CD4-positive, alpha-beta T cell treated with Interleukin-21 for 1 hour (primary cell): ENCODE data around the gene POLR2C.
"Not testable (repeated sequence)": the region's sequence is repeated elsewhere in the genome, so short reads cannot be mapped to it uniquely, and the experiment has no call there.

ENCODE experiments used
- DNase-seq: peaks from one replicate; pipeline ENCODE4 v3.0.0-alpha.2; 2020

POLR2C gene

GRCh38 chr16:57462209-57462977, at the start of gene POLR2C:
POLR2C (plus strand) TSS chr16:57462679; CDS start chr16:57462725, 46 bp downstream.
- peak; percentile 93 for DNase-seq

- no peak for DNase-seq
Measured at GRCh38 chr16:57413301-57413730, 49.2 kb upstream of the POLR2C start.

- no peak for DNase-seq
Measured at GRCh38 chr16:57413733-57414132, 48.7 kb upstream of the POLR2C start.

GRCh38 chr16:57416084-57416483, 46.4 kb upstream of the POLR2C start:
- no peak for DNase-seq

- DNase-seq, result no peak
Measured at GRCh38 chr16:57419506-57419905, 43.0 kb upstream of the POLR2C start.

GRCh38 chr16:57422026-57422944, 40.2 kb upstream of the POLR2C start:
- DNase-seq, result no peak

- DNase-seq, result no peak
Measured at GRCh38 chr16:57423152-57423551, 39.3 kb upstream of the POLR2C start.

GRCh38 chr16:57424583-57424982, 37.9 kb upstream of the POLR2C start:
- DNase-seq, result no peak

- no peak for DNase-seq
Measured at GRCh38 chr16:57426356-57426755, 36.1 kb upstream of the POLR2C start.

GRCh38 chr16:57427307-57427706, 35.2 kb upstream of the POLR2C start:
- DNase-seq, result no peak

GRCh38 chr16:57427824-57428223, 34.7 kb upstream of the POLR2C start:
- DNase-seq, result no peak

- no peak for DNase-seq
Measured at GRCh38 chr16:57430955-57431354, 31.5 kb upstream of the POLR2C start.

- DNase-seq, result no peak
Measured at GRCh38 chr16:57432505-57432904, 30.0 kb upstream of the POLR2C start.

GRCh38 chr16:57432989-57433388, 29.5 kb upstream of the POLR2C start:
- no peak for DNase-seq

- DNase-seq, result no peak
Measured at GRCh38 chr16:57434003-57434402, 28.5 kb upstream of the POLR2C start.

- no peak for DNase-seq
Measured at GRCh38 chr16:57435838-57436237, 26.6 kb upstream of the POLR2C start.

GRCh38 chr16:57439947-57440346, 22.5 kb upstream of the POLR2C start:
- DNase-seq, result not testable (repeated sequence)

GRCh38 chr16:57440551-57440950, 21.9 kb upstream of the POLR2C start:
- not testable (repeated sequence) for DNase-seq

GRCh38 chr16:57444711-57445110, 17.8 kb upstream of the POLR2C start:
- DNase-seq, result no peak

GRCh38 chr16:57445510-57445909, 17.0 kb upstream of the POLR2C start:
- no peak for DNase-seq

- DNase-seq, result peak; percentile 26
Measured at GRCh38 chr16:57446531-57447185, 15.8 kb upstream of the POLR2C start.

GRCh38 chr16:57447186-57447962, 15.1 kb upstream of the POLR2C start, which contains the start of the genes CIAPIN1 and COQ9:
CIAPIN1 (minus strand) TSS chr16:57447385; CDS start chr16:57440928, 6,457 bp downstream.
COQ9 (plus strand) TSS chr16:57447479; CDS start chr16:57447506, 27 bp downstream.
- DNase-seq, result peak; percentile 94
